Neutrophil (primary cell): Measurements from ENCODE around the gene FMR1NB.

ENCODE experiments used
- H3K27ac ChIP-seq: fragments of 200-600 bp; sonication (generic); 2 replicates; pipeline ENCODE4 v1.5.1; 2016; ENCODE audit warnings: mild to moderate bottlenecking, moderate library complexity
- H3K27me3 ChIP-seq: fragments of 200-600 bp; sonication (generic); 2 replicates; pipeline ENCODE4 v1.6.0; 2016; ENCODE audit warnings: mild to moderate bottlenecking
- H3K36me3 ChIP-seq: fragments of 200-600 bp; sonication (generic); 2 replicates; pipeline ENCODE4 v1.5.1; 2017
- H3K4me1 ChIP-seq, 2 experiments: fragments of 200-600 bp in 1 of 2; sonication (generic) in 1 of 2; 1 replicate in 1 of 2; 2 replicates in 1 of 2; pipeline versions ENCODE4 v1.5.1 to v1.6.1; 2013 to 2016; ENCODE audit warnings: low read depth in 1 of 2, low read length in 1 of 2, mild to moderate bottlenecking in 1 of 2, moderate library complexity in 1 of 2; ENCODE audit not compliant: control insufficient read depth in 1 of 2, insufficient read depth in 1 of 2
- H3K4me3 ChIP-seq, 2 experiments: fragments of 200-600 bp in 1 of 2; sonication (generic) in 1 of 2; 1 replicate in 1 of 2; 2 replicates in 1 of 2; pipeline ENCODE4 v1.5.1; 2013 to 2016; ENCODE audit warnings: low read depth in 1 of 2, low read length in 1 of 2, mild to moderate bottlenecking in 1 of 2, moderate library complexity in 1 of 2
- H3K9me3 ChIP-seq: fragments of 200-600 bp; sonication (generic); 2 replicates; pipeline ENCODE4 v1.5.1; 2016
- TF ChIP-seq, protein P1 (sequence below): fragments of 200-600 bp; sonication (generic); IDR thresholded peaks from 2 replicates; pipeline ENCODE4 v1.5.1; 2016; ENCODE audit warnings: antibody characterized with exemption

FMR1NB gene

DNA sequence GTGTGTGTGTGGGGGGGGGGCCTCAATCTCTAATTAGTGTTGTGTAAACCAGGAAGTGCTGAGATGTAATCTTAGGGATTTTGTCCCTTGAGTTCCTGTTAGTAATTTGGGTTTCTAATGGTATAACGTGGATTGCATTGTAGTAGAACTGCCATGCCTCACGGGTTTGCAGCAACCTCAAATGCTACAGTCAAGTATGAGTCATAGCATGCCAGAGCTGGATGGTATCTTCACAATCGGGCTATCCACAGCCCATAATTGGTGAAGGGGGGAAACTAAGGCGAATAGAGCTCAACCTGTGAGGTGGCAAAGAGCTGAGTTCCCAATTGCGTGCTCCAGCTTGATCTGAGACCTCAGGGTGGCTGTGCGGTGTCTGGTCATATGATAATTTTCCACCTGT, 2.2 kb upstream of the FMR1NB start:
- no peaks in the 10 kb centered on the region for H3K4me1 ChIP-seq

DNA sequence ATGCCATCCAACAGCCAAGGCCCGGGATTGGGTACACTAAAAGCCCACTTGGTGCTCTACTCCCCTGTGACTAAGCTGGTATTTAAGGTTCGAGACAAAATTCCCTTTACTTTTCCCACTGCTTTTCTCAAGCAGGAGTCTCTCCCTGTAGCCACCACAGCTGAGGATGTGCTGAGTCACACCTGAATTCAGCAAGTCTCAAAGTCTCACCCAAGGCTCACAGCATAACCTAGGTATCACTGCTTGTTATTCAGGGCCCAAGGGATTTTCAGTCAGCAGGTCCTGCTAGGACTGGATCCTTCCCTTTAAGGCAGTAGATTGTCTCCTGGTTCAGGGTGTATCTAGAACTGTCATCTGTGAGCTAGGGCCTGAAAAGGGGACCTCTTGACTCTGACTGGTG, 39.2 kb downstream of the FMR1NB start:
- Histone ChIP-seq H3K27me3 (no peaks in the 10 kb centered on the region), H3K9me3 (no peaks in the 10 kb centered on the region), H3K4me3 (no peak overlapping the region), H3K36me3 (no peaks in the 10 kb centered on the region), H3K27ac (no peak overlapping the region), H3K4me1 (no peaks in the 10 kb centered on the region)
- TF ChIP-seq, protein P1, sequence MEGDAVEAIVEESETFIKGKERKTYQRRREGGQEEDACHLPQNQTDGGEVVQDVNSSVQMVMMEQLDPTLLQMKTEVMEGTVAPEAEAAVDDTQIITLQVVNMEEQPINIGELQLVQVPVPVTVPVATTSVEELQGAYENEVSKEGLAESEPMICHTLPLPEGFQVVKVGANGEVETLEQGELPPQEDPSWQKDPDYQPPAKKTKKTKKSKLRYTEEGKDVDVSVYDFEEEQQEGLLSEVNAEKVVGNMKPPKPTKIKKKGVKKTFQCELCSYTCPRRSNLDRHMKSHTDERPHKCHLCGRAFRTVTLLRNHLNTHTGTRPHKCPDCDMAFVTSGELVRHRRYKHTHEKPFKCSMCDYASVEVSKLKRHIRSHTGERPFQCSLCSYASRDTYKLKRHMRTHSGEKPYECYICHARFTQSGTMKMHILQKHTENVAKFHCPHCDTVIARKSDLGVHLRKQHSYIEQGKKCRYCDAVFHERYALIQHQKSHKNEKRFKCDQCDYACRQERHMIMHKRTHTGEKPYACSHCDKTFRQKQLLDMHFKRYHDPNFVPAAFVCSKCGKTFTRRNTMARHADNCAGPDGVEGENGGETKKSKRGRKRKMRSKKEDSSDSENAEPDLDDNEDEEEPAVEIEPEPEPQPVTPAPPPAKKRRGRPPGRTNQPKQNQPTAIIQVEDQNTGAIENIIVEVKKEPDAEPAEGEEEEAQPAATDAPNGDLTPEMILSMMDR = no peak

More for the DNA sequence above, 2.2 kb upstream of the FMR1NB start:
- no peaks in the 10 kb centered on the region for H3K9me3 ChIP-seq
- TF ChIP-seq, protein P1 = no peak
- H3K36me3 ChIP-seq = no peaks in the 10 kb centered on the region
- H3K27me3 ChIP-seq = no peaks in the 10 kb centered on the region
- H3K4me3 ChIP-seq = no peak overlapping the region
- no peak overlapping the region for H3K27ac ChIP-seq

DNA sequence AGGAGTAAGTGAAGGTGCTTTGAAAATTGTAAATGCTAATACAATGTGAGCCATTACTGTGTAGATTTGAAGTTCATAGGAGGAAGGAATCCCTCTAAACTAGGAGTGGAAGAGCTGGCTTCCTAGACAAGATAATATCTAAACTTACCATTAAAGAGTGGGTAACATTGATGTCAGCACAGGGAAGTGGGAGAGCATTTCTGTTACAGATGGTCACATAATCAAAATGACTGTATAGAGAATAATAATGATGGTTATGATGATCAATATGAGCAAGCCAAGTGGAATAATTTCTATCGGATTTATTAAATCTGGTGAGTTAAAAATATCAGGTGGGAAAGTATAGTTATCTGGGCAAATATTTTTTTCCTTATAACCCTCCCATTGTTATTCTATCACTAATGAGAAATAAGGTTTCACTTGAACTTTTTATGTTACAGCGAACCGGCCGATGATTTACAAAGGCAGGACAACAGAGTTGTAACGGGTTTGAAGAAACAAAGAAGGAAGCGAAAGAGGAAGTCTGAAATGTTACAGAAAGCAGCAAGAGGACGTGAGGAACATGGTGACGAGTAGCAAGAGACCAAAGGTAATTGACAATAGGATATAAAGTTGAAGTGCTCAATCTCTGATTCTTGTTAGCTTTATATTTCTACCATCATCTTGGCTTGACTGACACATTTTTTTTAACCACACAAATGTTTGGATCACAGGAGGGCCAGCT, 43.5 kb downstream of the FMR1NB start:
- Histone ChIP-seq H3K27me3 (no peaks in the 10 kb centered on the region), H3K9me3 (no peaks in the 10 kb centered on the region), H3K36me3 (no peaks in the 10 kb centered on the region), H3K4me3 (no peak overlapping the region), H3K4me1 (no peaks in the 10 kb centered on the region), H3K27ac (no peak overlapping the region)
- TF ChIP-seq, protein P1 = no peak

DNA sequence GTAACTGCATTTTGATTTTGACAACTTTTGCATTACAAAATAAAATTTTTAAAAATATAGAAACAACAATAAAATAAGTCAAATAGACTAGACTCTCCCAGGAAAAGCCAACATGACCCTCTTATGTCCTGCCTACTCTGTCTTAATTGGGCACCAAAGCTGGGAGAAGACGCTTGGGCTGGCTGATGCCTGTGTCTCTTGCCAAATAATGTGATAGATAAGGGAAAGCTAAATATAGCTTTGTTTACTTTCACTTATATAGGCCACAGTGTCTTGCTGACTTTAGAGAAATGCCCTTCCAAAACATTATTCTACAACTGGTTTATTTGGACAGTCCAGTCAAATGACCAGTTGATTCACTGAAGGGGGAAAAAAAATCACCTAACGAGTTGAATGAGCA, 54.2 kb downstream of the FMR1NB start:
- TF ChIP-seq, protein P1 = no peak
- Histone ChIP-seq H3K9me3 (no peaks in the 10 kb centered on the region), H3K27me3 (no peaks in the 10 kb centered on the region), H3K27ac (no peak overlapping the region), H3K4me1 (no peaks in the 10 kb centered on the region), H3K36me3 (no peaks in the 10 kb centered on the region), H3K4me3 (no peak overlapping the region)

DNA sequence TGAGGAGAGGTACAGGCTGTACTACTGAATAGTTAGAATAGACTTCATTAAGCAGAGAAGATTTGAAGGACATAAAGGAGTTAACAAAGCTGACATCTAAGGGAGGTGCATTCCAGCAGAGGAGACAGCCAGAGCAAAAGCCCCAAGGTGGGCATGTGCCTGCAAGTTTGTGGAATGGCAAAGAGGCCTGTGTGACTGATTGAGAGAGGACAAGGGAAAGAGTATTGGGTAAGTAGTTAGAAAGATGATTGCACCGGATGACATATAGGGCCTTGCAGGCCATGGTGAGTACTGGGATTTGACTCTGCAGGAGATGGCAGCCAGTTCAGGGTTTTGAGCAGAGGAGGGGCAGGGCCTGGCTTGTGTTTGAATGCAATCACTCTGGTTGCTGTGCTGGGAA, 55.9 kb downstream of the FMR1NB start:
- Histone ChIP-seq H3K4me1 (no peaks in the 10 kb centered on the region), H3K9me3 (no peaks in the 10 kb centered on the region), H3K4me3 (no peak overlapping the region), H3K27ac (no peak overlapping the region), H3K36me3 (no peaks in the 10 kb centered on the region), H3K27me3 (no peaks in the 10 kb centered on the region)
- TF ChIP-seq, protein P1 = no peak
